Cardiac septum (tissue), 1 donor: Measurements from ENCODE around the gene CALU. TPM values are rescaled to one million over a fixed set of nuclear protein-coding genes. Genes with fewer than 3 reads are reported as not detected.

ENCODE experiments used
- total RNA-seq: library from RNA; stranded (reverse); fragmentation: NEBNext Ultra II Directional; extraction: Animal tissue kit (Norgen Biotek cat#: 25700); gene quantifications from one replicate; pipeline ENCODE4 v1.2.1, GENCODE V29; 2021
- donor health status: DM: no; HTN: no; CAD: no.

The CALU gene
- total RNA-seq, 1 donor from 2014 or later, result 326 TPM

Other genes with a start within 250 kb of the CALU start
- 2.4 TPM for gene GARIN1A, start 67.1 kb upstream of the CALU start, total RNA-seq
- not detected for gene OPN1SW, start 36.4 kb downstream of the CALU start, total RNA-seq
- 14.5 TPM for gene CCDC136, start 52.6 kb downstream of the CALU start, total RNA-seq
- gene FLNC, start 91.0 kb downstream of the CALU start, total RNA-seq, result 1,261 TPM
- 80.0 TPM for gene ATP6V1F, start 123.5 kb downstream of the CALU start, total RNA-seq
- gene KCP, start 171.3 kb downstream of the CALU start, total RNA-seq, result 0.35 TPM
- 1.6 TPM for gene IRF5, start 198.6 kb downstream of the CALU start, total RNA-seq